ENCODE results near the gene GATA6.
A peak's percentile ranks its signal among the peaks of the same experiment; 100 is the strongest.
"Not testable (repeated sequence)": the region's sequence is repeated elsewhere in the genome, so short reads cannot be mapped to it uniquely, and the experiment has no call there.

GATA6 gene

GRCh38 chr18:22204996-22205395, 35.6 kb downstream of the GATA6 start:
- no peak for DNase-seq (ENCODE audit: low spot score)

GRCh38 chr18:22207021-22207758, 37.8 kb downstream of the GATA6 start:
- no peak for DNase-seq (ENCODE audit: low spot score)

DNA sequence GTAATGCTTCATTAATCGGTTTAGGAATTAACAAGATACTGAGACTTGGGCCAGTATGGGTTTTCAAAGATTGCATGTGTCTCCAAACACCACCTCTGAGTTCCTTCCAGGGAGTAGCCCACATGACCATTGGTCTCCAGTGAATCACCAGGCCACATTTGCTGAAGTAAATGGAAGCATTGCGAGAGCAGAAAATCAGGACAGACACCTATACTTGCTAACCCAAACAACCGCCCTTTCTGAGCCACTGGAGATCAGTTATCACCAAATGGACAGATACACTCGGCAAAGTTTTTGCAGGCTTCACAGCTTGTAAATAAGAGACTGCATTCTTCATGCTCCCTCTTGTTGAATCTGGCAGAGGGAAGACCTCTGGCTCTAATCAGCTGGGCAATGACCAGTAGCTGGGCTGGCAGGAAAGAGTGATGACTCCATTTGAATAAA, 40.9 kb downstream of the GATA6 start:
- no peak for DNase-seq (ENCODE audit: low spot score)

GRCh38 chr18:22211657-22212056, 42.3 kb downstream of the GATA6 start:
- DNase-seq (ENCODE audit: low spot score) = no peak

DNA sequence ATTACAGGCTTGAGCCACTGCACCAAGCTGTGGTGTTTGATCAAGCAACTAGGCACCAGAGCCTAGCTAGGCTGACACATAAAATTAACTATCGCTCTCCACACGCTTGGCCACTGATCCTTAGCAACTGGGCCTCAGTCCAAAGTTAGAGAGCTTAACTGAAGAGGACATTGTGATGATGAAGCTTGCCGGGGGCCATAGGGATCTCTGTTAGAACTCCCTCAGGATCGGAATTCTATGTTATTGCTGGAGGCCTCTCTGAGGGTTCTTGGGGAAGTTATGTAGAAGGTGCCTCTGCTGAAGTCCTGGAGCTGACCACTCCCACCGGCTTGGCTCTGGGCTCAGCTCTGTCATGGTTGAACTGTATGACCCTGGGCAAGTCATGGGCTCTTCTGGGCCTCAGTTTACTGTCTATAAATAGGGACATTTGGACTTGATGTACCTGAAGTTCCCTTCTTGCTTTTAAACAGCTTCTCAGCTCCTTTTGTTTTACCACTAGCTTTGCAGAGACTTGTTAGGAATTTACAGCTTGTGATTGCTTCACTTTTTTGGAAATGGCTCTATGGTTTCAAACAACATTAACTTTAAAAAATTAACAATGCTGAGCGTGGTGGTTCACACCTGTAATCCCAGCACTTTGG, 44.1 kb downstream of the GATA6 start:
- DNase-seq (ENCODE audit: low spot score) = no peak

- no peak for DNase-seq (ENCODE audit: low spot score)
Measured at GRCh38 chr18:22214731-22215528, 45.5 kb downstream of the GATA6 start.

DNA sequence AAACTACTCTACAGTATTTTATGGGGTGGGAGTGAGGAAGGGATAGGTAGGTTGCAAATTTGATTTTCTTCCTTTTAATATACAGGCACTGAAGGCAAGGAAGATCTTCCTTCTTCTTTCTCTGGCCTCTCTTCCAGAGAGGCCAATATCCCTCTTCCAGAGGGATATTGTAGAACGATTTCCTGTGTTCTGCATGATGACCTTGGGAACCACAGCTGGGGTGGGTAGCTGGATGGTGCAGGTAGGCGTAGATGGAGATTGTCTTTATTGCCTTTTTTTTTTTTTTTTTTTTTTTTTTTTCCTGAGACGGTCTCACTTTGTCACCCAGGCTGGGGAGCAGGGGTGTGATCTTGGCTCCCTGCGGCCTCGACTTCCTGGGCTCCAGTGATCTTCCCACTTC, 49.4 kb downstream of the GATA6 start:
- DNase-seq (ENCODE audit: low spot score) = no peak

GRCh38 chr18:22219568-22220355, 50.4 kb downstream of the GATA6 start:
- DNase-seq (ENCODE audit: low spot score) = no peak

DNA sequence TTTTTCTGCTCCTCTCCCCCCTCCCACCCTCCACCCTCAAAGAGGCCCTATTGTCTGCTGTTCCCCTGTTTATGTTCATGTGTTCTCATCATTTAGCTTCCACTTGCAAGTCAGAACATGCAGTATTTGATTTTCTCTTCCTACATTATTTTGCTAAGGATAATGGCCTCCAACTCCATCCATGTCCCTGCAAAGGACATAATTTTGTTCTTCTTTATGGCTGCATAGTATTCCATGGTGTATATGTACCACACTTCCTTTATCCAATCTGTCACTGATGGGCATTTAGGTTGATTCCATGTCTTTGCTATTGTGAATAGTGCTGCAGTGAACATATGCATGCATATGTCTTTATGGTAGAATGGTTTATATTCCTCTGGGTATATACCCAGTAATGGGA, 51.2 kb downstream of the GATA6 start:
- not testable (repeated sequence) for DNase-seq (ENCODE audit: low spot score)

DNA sequence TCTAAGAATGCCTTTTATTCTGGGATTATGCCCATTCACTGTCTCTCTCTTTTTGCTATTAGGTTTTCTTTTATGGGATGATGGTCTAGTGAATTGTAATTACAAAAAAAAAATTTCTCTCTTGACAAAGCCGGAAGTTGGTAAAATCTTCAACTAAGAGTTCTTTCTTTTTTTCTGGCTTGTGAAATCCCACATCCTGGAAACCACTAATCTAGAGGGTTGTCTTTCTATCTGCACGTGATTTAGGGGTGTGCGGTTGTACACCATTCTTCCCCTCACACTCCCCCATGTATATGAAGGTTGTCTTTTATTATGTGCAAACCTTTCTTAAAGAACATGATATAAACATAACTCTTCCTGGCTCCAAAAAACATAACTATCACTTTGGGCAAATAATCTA, 52.0 kb downstream of the GATA6 start:
- no peak for DNase-seq (ENCODE audit: low spot score)

DNA sequence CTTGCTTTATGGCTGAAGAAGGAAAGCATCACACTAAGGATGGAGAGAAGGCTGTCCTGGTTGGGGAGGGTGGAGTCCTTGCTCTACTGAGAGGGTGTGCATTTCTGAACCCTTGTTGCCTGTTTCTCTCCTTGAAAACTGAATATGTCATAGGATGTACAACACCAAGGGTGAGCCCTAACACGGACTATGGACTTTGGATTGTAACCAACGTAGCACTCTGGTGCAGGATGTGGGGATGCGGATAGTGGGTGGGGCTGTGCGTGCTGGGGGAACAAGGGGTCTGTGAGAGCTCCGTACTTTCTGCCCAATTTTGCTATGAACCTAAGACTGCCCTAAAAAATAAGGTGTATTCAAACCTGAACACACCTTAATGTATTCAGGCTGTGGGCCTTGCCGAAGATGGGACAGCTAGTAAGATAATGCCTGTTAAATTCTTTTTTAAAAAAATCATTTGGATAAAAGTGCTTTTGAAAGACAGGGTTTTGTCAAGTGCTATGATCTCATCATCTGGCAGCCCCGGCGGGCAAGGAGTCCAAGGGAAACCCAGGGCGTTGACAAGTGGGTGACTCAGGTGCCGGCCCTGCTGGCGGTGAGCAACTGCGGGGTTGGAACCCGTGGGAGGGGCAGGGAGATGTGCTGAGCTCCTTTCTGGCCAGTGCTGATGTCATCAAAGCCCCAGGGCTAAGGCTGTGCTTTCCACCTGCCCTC, 54.0 kb downstream of the GATA6 start:
- peak; percentile 90 for DNase-seq (ENCODE audit: low spot score)

- no peak for DNase-seq (ENCODE audit: low spot score)
Measured at GRCh38 chr18:22223965-22224322, 54.6 kb downstream of the GATA6 start.

- DNase-seq (ENCODE audit: low spot score) = no peak
Measured at GRCh38 chr18:22224339-22224738, 55.0 kb downstream of the GATA6 start.

DNA sequence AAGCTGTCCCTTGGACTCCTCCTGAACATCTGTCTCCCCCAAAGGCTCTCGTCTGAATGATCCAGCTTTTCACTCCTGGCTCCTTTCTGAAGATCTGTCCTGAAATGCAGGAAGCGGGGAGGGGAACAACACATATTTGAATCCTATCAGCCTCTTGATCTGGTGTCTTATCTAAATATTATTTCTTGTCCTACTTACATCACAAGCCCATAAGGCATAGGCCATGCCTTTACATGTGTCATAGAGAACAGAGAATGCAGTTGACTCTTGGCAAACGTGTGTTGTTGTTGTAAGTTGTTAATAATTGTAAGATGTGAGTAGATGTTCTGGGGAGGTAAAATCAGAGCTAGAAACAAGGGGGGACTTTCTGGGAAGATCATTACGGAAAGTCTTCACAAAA, 57.4 kb downstream of the GATA6 start:
- no peak for DNase-seq (ENCODE audit: low spot score)

DNA sequence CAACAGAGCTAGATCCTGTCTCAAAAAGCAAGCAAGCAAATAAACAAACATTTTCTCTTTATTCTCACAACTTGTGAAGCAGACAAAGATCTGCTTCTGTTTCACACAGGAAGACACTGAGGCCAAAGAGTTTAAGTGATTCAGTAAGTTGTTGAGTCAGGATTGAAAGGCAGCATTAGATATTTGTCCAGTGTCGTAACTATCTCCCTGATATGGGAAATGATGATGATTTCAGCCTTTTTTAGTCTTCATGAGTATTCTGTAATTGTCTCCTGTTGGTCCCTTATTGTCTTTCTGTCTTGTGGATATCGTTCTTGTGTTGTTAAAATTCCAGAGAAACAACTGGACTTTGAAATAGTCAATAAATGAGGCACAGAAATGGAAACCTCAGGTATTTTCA, 59.6 kb downstream of the GATA6 start:
- no peak for DNase-seq (ENCODE audit: low spot score)

- no peak for DNase-seq (ENCODE audit: low spot score)
Measured at GRCh38 chr18:22229456-22230124, 60.2 kb downstream of the GATA6 start.

DNA sequence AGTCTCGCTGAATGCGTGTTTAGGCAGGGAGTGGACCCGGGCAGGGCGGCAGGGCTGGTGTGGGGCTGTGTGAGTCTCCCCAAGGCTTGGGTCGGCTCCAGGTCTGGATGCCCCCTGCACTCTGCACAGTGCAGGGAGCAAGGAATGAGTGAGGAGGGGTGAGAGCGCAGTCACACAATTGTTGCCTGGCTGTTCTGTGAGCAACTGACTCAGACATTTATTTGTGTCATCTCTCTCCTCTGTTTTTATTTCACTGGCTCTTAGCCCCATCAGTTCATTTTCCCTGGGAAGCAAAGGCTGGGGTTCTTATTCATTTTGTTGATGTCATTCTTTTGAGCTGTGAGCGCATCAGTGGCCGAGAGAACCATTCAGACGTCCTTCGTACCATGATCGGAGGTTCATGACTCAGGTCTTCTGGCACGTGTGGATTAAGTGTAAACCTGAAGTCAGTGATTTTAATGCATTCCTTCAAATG, 61.1 kb downstream of the GATA6 start:
- DNase-seq (ENCODE audit: low spot score) = no peak

- no peak for DNase-seq (ENCODE audit: low spot score)
Measured at GRCh38 chr18:22233266-22233665, 63.9 kb downstream of the GATA6 start.

DNA sequence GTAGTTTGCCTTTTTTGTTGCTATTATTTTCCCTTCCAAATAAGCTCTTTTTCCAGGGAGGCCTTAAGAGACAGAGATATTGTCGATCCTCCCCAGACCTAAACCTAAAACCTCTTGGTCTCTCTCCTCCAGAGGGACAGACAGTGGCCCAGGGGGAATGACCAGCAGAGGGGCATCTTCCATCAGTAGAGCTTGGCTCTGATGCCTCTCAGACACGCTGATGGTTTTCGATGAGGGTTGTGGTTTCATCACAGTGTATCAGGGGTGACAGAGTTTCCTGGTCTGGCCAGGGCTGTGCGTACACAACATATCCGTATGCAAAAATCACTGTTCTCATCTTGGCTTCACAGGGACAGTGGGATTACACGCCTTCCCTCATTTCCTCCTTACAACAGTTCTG, 68.6 kb downstream of the GATA6 start:
- no peak for DNase-seq (ENCODE audit: low spot score)

DNA sequence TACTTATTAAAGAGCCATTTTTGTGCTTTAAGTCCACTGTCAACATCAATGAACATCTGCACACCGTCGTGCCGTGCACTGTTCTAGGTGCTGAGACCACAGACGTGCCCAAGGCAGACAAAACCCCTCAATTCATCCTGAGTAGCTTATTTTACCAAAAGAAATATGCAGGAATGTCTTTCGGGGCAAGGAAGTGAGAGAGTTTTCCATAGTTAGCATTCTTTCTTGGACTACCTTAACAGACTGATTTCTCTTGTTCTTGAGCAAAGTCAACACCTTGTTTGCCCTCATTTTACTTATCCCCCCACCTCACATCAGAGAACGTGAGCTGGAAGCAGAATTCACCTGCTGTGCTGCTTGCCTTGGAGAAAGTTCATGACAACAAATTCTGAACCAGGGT, 69.3 kb downstream of the GATA6 start:
- no peak for DNase-seq (ENCODE audit: low spot score)

GRCh38 chr18:22241921-22242361, 72.6 kb downstream of the GATA6 start:
- DNase-seq (ENCODE audit: low spot score) = no peak
